GM12878 (cell line): ENCODE results near the gene CD79A. TPM values are rescaled to one million over a fixed set of nuclear protein-coding genes. Genes with fewer than 3 reads are reported as not detected.

Source experiments
- ATAC-seq: fragments of 200-7000 bp; cut with Tn5 transposase; 3 replicates; pipeline ENCODE4 v1.9.1; 2020; ENCODE audit warnings: mild to moderate bottlenecking, moderate library complexity
- BruUV-seq: library from RNA; stranded (reverse); fragments of 400-500 nt; replicated peaks from 2 replicates; lab custom pipeline; 2021; lab: Mats Ljungman, UMichigan
- CTCF ChIA-PET: fragments of 300-600 bp; sonication (Branson Sonifier 250); formaldehyde crosslinking; extraction: SDS; loops from one replicate; lab custom pipeline; 2021; ENCODE audit warnings: inconsistent platforms; lab: Yijun Ruan, JAX
- POLR2A ChIA-PET: fragments of 350-600 bp; formaldehyde crosslinking; extraction: SDS; loops from one replicate; lab custom pipeline; 2021; ENCODE audit warnings: inconsistent platforms; lab: Charles Lee
- RAD21 ChIA-PET: fragments of 300-600 bp; sonication (Branson Sonifier 250); formaldehyde crosslinking; loops from one replicate; lab custom pipeline; 2023; ENCODE audit warnings: antibody characterized with exemption; ENCODE audit not compliant: unreplicated experiment; lab: Charles Lee
- SMC1A ChIA-PET: fragments of 300-600 bp; sonication (Branson Sonifier 250); formaldehyde crosslinking; loops from one replicate; lab custom pipeline; 2023; ENCODE audit not compliant: unreplicated experiment, uncharacterized antibody; lab: Charles Lee
- DNase-seq: peaks from one replicate; pipeline ENCODE4 v3.0.0-alpha.2; 2011; ENCODE audit warnings: low read depth, low spot score
- FAIRE-seq: peaks from 3 replicates; lab custom pipeline; 2011; peaks lifted over from hg19 to GRCh38; lab: Jason Lieb, UNC
- H2AFZ ChIP-seq: 2 replicates; pipeline ENCODE4 v1.6.0; 2011; ENCODE audit warnings: low read depth, low read length, control low read depth; ENCODE audit not compliant: control insufficient read depth
- H3K27ac ChIP-seq: 2 replicates; pipeline ENCODE4 v1.5.1; 2011; ENCODE audit warnings: control low read depth; ENCODE audit not compliant: control insufficient read depth, insufficient read depth
- H3K27me3 ChIP-seq, 2 experiments: replicated peaks in 1 of 2; 2 replicates each; pipeline versions ENCODE4 v1.6.0 to v1.6.1; 2011; ENCODE audit warnings: low read length in 1 of 2; ENCODE audit not compliant: control insufficient read depth in 2 of 2, insufficient read depth in 2 of 2
- H3K36me3 ChIP-seq, 2 experiments: 2 replicates each; pipeline ENCODE4 v1.5.1; 2011; ENCODE audit warnings: low read length in 1 of 2; ENCODE audit not compliant: control insufficient read depth in 2 of 2, insufficient read depth in 2 of 2
- H3K4me1 ChIP-seq: 2 replicates; pipeline ENCODE4 v1.6.1; 2011; ENCODE audit warnings: mild to moderate bottlenecking, low read length, moderate library complexity, mixed read lengths; ENCODE audit not compliant: control insufficient read depth, insufficient read depth
- H3K4me2 ChIP-seq: 2 replicates; pipeline ENCODE4 v1.6.0; 2011; ENCODE audit warnings: control low read depth; ENCODE audit not compliant: control insufficient read depth, insufficient read depth
- H3K4me3 ChIP-seq: fragments of 200-600 bp; sonication (generic); 2 replicates; pipeline ENCODE4 v1.5.1; 2016
- H3K79me2 ChIP-seq: 2 replicates; pipeline ENCODE4 v1.6.0; 2011; ENCODE audit warnings: low read length; ENCODE audit not compliant: control insufficient read depth, insufficient read depth
- H3K9ac ChIP-seq: 2 replicates; pipeline ENCODE4 v1.8.0; 2011; ENCODE audit warnings: low read length, control low read depth, mixed read lengths; ENCODE audit not compliant: control insufficient read depth, insufficient read depth
- H3K9me3 ChIP-seq: replicated peaks from 3 replicates; pipeline ENCODE4 v1.5.1; 2011; ENCODE audit warnings: mild to moderate bottlenecking, low read length; ENCODE audit not compliant: control insufficient read depth, insufficient read depth
- H4K20me1 ChIP-seq: 2 replicates; pipeline ENCODE4 v1.6.0; 2011; ENCODE audit not compliant: control insufficient read depth, insufficient read depth
- BMI1 ChIP-seq: fragments of 450-650 bp; IDR thresholded peaks from 2 replicates; pipeline ENCODE4 v1.6.1; 2016; ENCODE audit warnings: mild to moderate bottlenecking, moderate library complexity, borderline replicate concordance
- HDAC6 ChIP-seq: fragments of 200-600 bp; sonication (generic); IDR thresholded peaks from one replicate; pipeline ENCODE4 v1.8.0; 2017; ENCODE audit warnings: antibody characterized with exemption; ENCODE audit not compliant: unreplicated experiment
- MEF2A ChIP-seq: IDR thresholded peaks from 2 replicates; pipeline ENCODE4 v1.6.1; 2011; ENCODE audit warnings: low read depth, mild to moderate bottlenecking, low read length, moderate library complexity; ENCODE audit not compliant: insufficient read depth
- NFIC ChIP-seq: IDR thresholded peaks from 2 replicates; pipeline ENCODE4 v1.6.1; 2012; ENCODE audit warnings: low read depth, mild to moderate bottlenecking, inconsistent platforms, low read length, moderate library complexity
- NFYA ChIP-seq: IDR thresholded peaks from 2 replicates; pipeline ENCODE4 v1.6.1; 2011; ENCODE audit warnings: low read depth, mild to moderate bottlenecking, low read length, improper control_type of control experiment, borderline replicate concordance
- NR2F1 ChIP-seq: fragments of 450-650 bp; conservative IDR thresholded peaks from 2 replicates; pipeline ENCODE4 v1.6.1; 2017; ENCODE audit warnings: mild to moderate bottlenecking
- POLR2A ChIP-seq: IDR thresholded peaks from 2 replicates; pipeline ENCODE4 v1.6.1; 2011; ENCODE audit warnings: low read depth, mild to moderate bottlenecking, low read length
- POLR2AphosphoS2 ChIP-seq: IDR thresholded peaks from 2 replicates; pipeline ENCODE4 v1.6.1; 2011; ENCODE audit warnings: low read depth, mild to moderate bottlenecking, low read length, improper control_type of control experiment, moderate library complexity
- RAD51 ChIP-seq: fragments of 450-650 bp; IDR thresholded peaks from 2 replicates; pipeline ENCODE4 v1.6.1; 2016; ENCODE audit warnings: moderate library complexity, mild to moderate bottlenecking, inconsistent platforms
- RFX5 ChIP-seq: IDR thresholded peaks from 2 replicates; pipeline ENCODE4 v1.6.1; 2011; ENCODE audit warnings: low read depth, low read length, improper control_type of control experiment
- TCF12 ChIP-seq: IDR thresholded peaks from 2 replicates; pipeline ENCODE4 v1.6.1; 2011; ENCODE audit warnings: low read depth, mild to moderate bottlenecking, low read length
- TCF3 ChIP-seq: IDR thresholded peaks from 2 replicates; pipeline ENCODE4 v1.6.1; 2012; ENCODE audit warnings: low read depth, mild to moderate bottlenecking, low read length, borderline replicate concordance; ENCODE audit not compliant: insufficient read depth
- WRNIP1 ChIP-seq: IDR thresholded peaks from 2 replicates; pipeline ENCODE4 v1.6.1; 2011; ENCODE audit warnings: low read depth, low read length, improper control_type of control experiment, borderline replicate concordance
- YY1 ChIP-seq: IDR thresholded peaks from 2 replicates; pipeline ENCODE4 v1.6.1; 2011; ENCODE audit warnings: low read depth, mild to moderate bottlenecking, low read length
- ZBED1 ChIP-seq: IDR thresholded peaks from 2 replicates; pipeline ENCODE4 v1.6.1; 2016; ENCODE audit warnings: borderline replicate concordance
- ZNF274 ChIP-seq: IDR thresholded peaks from one replicate; pipeline ENCODE4 v1.8.0; 2011; ENCODE audit not compliant: insufficient read length, insufficient read depth
- ZNF622 ChIP-seq: fragments of 450-650 bp; IDR thresholded peaks from 2 replicates; pipeline ENCODE4 v1.6.1; 2017; ENCODE audit warnings: mild to moderate bottlenecking, inconsistent platforms
- ZZZ3 ChIP-seq: IDR thresholded peaks from 2 replicates; pipeline ENCODE4 v1.6.1; 2011; ENCODE audit warnings: low read depth; ENCODE audit not compliant: control insufficient read depth, insufficient read length
- WGBS: methylation state at CpG from one replicate; pipeline ENCODE4 v1.1.6; 2016; ENCODE audit warnings: low lambda C conversion rate; ENCODE audit not compliant: insufficient replicate concordance, insufficient coverage; ENCODE audit errors: missing lambda C conversion rate; 5-methylcytosine and 5-hydroxymethylcytosine counted together
- in situ Hi-C: fragments of 300-500 bp; cut with MboI; formaldehyde crosslinking; loops from 9 replicates; pipeline ENCODE4 v1.14.3; 2018; ENCODE audit warnings: mixed read lengths
- intact Hi-C: fragments of 100-400 bp; cut with micrococcal nuclease; formaldehyde crosslinking; loops from one replicate; pipeline ENCODE4 v1.14.2; 2022; ENCODE audit not compliant: unreplicated experiment
- polyA plus RNA-seq, 11 experiments: library from polyadenylated mRNA; depleted of rRNA in 4 of 11; unstranded in 6 of 11; stranded (reverse) in 5 of 11; fragments of >200 nt; fragmentation: Nextera tagmentation in 4 of 11; fragmentation: Illumina TruSeq in 1 of 11; extraction: Ambion mirVana in 4 of 11; extraction: Trizol in 1 of 11; gene quantifications; 1 replicate in 1 of 11; 2 replicates in 10 of 11; pipeline versions ENCODE4 v1.2.1 to v1.2.3, GENCODE V29; 2011 to 2016; ENCODE audit warnings: inconsistent platforms in 2 of 11, missing spikeins in 2 of 11, low read depth in 1 of 11
- total RNA-seq, 4 experiments: library from RNA; depleted of rRNA in 3 of 4; stranded (reverse); fragments of >200 nt in 3 of 4; fragmentation: Illumina TruSeq in 1 of 4; extraction: Trizol in 1 of 4; gene quantifications; 2 replicates each; pipeline versions ENCODE4 v1.2.1 to v1.2.3, GENCODE V29; 2013 to 2021
- TF ChIP-seq, protein P1 (sequence below): IDR thresholded peaks from 2 replicates; pipeline ENCODE4 v1.6.1; 2011; ENCODE audit warnings: low read depth, mild to moderate bottlenecking, low read length, moderate library complexity, borderline replicate concordance; ENCODE audit errors: extremely low read depth
- TF ChIP-seq, protein P2 (sequence below): IDR thresholded peaks from 2 replicates; pipeline ENCODE4 v1.6.1; 2012; ENCODE audit warnings: low read depth, low read length, improper control_type of control experiment

CD79A gene
- total and polyA plus RNA-seq, 10 of the 15 experiments (the other 5 are each of a cell fraction or from before 2014, with no cell fraction given) = 38.8 to 414 (median 282) TPM

DNA sequence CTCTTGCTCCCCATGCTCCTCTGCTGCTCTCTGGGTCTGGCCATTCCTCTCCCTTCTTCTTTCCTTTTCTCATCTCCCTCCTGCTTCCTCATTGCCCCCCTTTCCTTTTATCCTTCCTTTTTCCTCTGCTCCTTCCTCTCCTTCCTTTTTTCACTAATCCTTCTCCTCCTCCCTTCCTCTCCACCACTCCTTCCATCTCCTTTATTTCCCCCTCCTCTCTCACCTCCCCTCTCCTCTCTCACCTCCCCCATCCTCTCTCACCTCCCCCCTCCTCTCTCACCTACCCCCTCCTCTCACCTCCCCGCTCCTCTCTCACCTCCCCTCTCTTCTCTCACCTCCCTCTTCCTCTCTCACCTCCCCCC lies 19.5 kb downstream of the CD79A start (continued):
- TF ChIP-seq NR2F1 = no peak
- TF ChIP-seq ZBED1 = no peak

DNA sequence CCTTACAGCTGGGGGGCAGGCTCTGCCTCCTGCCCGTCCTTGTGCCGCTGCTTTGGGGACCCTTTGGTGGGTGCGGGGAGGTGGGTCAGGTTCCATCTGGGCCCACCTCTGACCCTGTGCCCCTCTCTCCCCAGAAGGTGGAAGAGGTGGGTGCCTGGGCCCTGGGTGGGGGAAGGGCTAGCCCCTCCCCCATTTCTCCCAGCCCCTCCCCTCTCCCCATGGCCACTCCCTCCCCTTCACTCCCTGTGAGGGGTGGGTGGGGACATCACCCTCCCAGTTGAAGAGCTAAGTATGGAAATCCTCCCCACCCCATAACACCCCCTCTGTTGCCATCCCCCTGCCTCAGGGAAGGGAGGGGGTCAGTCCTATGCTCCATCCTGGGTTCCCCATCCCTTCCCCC lies 20.1 kb downstream of the CD79A start:
- FAIRE-seq = no peak
- no peaks in the 10 kb centered on the region for H3K4me1 ChIP-seq
- no peaks in the 10 kb centered on the region for H3K79me2 ChIP-seq
- WGBS = 33% methylated on average over 1 of the region's 3 CpGs
- no TSS peak for BruUV-seq
- RAD21 ChIA-PET = no interaction called here
- H3K36me3 ChIP-seq = peaks cover 9 to 28% of the 10 kb centered on the region in 2 experiments; a peak in 3 of 4 replicates
- ATAC-seq = no peak
- POLR2A ChIA-PET = no interaction called here
- H4K20me1 ChIP-seq = no peaks in the 10 kb centered on the region
- H3K9ac ChIP-seq = no peak overlapping the region
- SMC1A ChIA-PET = no interaction called here
- DNase-seq = no peak
- in situ Hi-C loops (no loop called here), intact Hi-C loops (no loop called here)
- H3K4me2 ChIP-seq = no peak overlapping the region
- H3K27me3 ChIP-seq = no peaks in the 10 kb centered on the region
- CTCF ChIA-PET = interaction anchor here (0.5 kb wide), 1 partner anchor 37 kb away, joined by 4 read pairs; no protein-coding TSS in a partner anchor
- no peak overlapping the region for H3K27ac ChIP-seq
- H2AFZ ChIP-seq = no peak overlapping the region
- H3K9me3 ChIP-seq = no peaks in the 10 kb centered on the region
- TF ChIP-seq ZNF622 = no peak
- TF ChIP-seq ZZZ3 = no peak
- no peak for TF ChIP-seq NFIC
- no peak for TF ChIP-seq POLR2AphosphoS2
- no peak for TF ChIP-seq TCF3
- TF ChIP-seq BMI1 = no peak
- no peak for TF ChIP-seq HDAC6
- TF ChIP-seq TCF12 = no peak
- no peak for TF ChIP-seq ZNF274
- no peak for TF ChIP-seq RAD51
- TF ChIP-seq RFX5 = no peak
- no peak for TF ChIP-seq YY1
- TF ChIP-seq NFYA = no peak
- TF ChIP-seq, protein P1, sequence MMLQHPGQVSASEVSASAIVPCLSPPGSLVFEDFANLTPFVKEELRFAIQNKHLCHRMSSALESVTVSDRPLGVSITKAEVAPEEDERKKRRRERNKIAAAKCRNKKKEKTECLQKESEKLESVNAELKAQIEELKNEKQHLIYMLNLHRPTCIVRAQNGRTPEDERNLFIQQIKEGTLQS = no peak
- TF ChIP-seq MEF2A = no peak
- TF ChIP-seq WRNIP1 = no peak
- TF ChIP-seq POLR2A = no peak
- TF ChIP-seq, protein P2, sequence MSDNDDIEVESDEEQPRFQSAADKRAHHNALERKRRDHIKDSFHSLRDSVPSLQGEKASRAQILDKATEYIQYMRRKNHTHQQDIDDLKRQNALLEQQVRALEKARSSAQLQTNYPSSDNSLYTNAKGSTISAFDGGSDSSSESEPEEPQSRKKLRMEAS = no peak
- no peak overlapping the region for H3K4me3 ChIP-seq
